Retinal pigment epithelial cell (primary cell): ENCODE measurements around the gene ERMP1.

Source experiments
- DNase-seq: peaks from one replicate; pipeline ENCODE4 v3.0.0-alpha.2; 2010; ENCODE audit warnings: low read depth
- H3K4me3 ChIP-seq: 2 replicates; pipeline ENCODE4 v1.5.1; 2011; ENCODE audit warnings: mild to moderate bottlenecking, low read length, control low read depth, moderate library complexity
- CTCF ChIP-seq: conservative IDR thresholded peaks from 2 replicates; pipeline ENCODE4 v1.5.1; 2011; ENCODE audit warnings: low read depth, low read length, control low read depth, inconsistent platforms

ERMP1 gene

DNA sequence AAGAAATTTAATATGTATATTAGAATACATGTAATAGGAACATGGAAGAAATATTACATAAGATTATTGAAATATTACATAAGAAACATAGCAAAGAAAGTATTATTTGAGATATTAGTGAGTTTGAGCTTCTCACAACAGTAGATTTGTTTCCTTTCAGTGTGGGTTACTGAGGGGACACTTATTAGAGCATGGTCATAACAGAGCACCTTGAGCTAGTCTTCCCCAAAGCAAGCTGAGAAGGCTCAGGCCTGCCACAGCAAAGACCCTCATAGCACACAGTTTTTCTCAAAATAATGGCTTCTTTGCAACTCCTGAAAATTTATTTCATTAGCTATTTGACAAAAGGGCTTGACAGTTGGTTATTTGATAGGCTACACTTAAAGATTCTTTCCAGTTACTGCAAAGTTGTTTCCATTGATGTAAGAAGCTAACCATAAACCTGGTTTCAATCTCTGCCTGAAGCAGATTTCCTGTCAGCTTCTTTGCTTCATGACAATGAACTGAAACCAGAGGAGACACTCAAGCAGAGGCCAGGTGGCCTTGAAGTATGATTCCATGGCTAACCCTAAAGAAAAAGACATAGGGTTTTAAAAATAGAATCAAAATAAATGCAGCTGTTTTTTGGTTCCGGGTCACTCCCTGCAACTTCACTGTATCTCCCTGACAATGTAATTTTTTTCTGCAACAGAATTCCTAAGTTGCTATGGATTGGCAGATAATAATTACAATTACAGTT, 68.6 kb downstream of the ERMP1 start:
- H3K4me3 ChIP-seq, result no peak overlapping the region
- no peak for TF ChIP-seq CTCF
- DNase-seq, result no peak

- DNase-seq, result no peak
- TF ChIP-seq CTCF, result no peak
- H3K4me3 ChIP-seq, result no peak overlapping the region
These were observed 70.5 kb downstream of the ERMP1 start for GRCh38 chr9:5762421-5762820.

DNA sequence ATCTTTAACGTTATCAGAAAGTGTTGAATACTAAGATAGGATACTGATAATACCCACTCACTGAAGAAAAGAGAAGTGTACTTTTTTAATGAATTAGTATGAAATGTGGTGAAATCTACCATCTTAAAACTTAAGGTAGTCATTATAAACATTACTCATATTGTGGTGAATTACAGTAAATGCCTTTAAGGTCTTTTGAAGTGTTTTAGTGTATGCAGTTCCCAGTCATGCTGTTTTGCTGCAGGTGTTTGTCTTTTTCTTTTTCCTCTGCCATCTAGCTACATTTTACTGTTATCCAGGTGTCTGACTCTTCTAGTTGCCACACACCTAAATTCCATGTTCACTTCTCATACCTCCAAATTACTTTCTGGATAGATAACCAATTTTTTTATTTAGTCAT, 72.6 kb downstream of the ERMP1 start:
- no peak overlapping the region for H3K4me3 ChIP-seq
- no peak for TF ChIP-seq CTCF
- DNase-seq, result no peak

GRCh38 chr9:5756633-5757032, 76.3 kb downstream of the ERMP1 start:
- no peak overlapping the region for H3K4me3 ChIP-seq
- TF ChIP-seq CTCF, result no peak
- no peak for DNase-seq

GRCh38 chr9:5750569-5750968, 82.3 kb downstream of the ERMP1 start:
- no peak for TF ChIP-seq CTCF

DNA sequence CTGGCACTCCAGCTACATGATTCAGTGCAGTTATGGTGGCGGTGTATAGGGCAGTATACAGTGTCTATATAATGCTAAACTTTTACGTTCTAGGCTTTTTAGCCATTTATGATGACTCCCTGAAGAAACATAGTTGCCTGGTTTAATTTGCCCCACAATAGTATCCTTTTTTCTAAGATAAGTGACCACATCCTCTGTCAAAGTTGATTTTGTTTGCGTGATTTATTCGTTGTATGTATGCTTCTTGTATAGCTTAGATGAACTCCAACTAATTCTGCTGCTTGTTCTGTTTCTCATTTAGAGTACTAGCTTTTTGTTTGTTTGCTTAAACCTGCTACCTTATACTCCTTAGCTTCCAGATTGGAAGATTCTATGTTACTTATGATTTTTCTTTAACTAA, 83.6 kb downstream of the ERMP1 start:
- no peak for DNase-seq
- no peak overlapping the region for H3K4me3 ChIP-seq
- TF ChIP-seq CTCF, result no peak

More at GRCh38 chr9:5750569-5750968, 82.3 kb downstream of the ERMP1 start:
- no peak overlapping the region for H3K4me3 ChIP-seq
- DNase-seq, result no peak

DNA sequence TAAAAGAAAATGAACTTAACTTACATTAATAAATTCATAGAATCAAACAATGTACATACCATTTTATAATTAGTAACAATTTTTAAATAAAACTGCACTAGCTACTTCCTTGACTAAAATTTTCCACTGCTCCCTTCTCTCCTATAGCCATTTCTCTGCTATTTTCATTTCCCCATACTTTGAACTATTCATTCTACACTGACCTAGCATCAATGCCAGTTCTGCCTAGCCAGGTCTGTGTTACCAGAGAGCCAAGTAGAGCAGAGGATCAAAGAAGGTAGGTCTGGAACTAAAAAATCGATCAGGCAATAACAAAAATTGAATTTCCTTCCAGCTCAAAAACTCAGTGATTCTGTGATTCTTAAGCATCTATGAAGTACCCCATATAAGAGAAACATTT, 84.5 kb downstream of the ERMP1 start:
- H3K4me3 ChIP-seq, result no peak overlapping the region
- TF ChIP-seq CTCF, result no peak
- no peak for DNase-seq
